Heart left ventricle (tissue), 16 donors: ENCODE results near the gene NCAM1. TPM values are rescaled to one million over a fixed set of nuclear protein-coding genes. Genes with fewer than 3 reads are reported as not detected.
A peak's percentile ranks its signal among the peaks of the same experiment; 100 is the strongest.

Experiments used
- ATAC-seq, 4 donors: fragments of 200-7000 bp; cut with Tn5 transposase; one replicate each; pipeline ENCODE4 v1.9.1; 2020 to 2022; ENCODE audit warnings: moderate library complexity in 4 of 4, mild to moderate bottlenecking in 3 of 4, moderate number of reproducible peaks in 1 of 4
- DNase-seq, 5 donors: peaks; one replicate each; pipeline ENCODE4 v3.0.0-alpha.2; 2020
- H3K27ac ChIP-seq, 12 donors: fragments of 200-600 bp; sonication (generic) in 4 of 12; one replicate each; pipeline versions ENCODE4 v1.5.0 to v1.8.0; 2016 to 2022; ENCODE audit warnings: mild to moderate bottlenecking in 2 of 12
- H3K27me3 ChIP-seq, 9 donors: fragments of 200-600 bp; sonication (generic) in 2 of 9; one replicate each; pipeline versions ENCODE4 v1.5.1 to v1.8.0; 2016 to 2022; ENCODE audit warnings: mild to moderate bottlenecking in 3 of 9
- H3K36me3 ChIP-seq, 9 donors: fragments of 200-600 bp; sonication (generic) in 2 of 9; one replicate each; pipeline versions ENCODE4 v1.5.0 to v1.8.0; 2018 to 2022; ENCODE audit warnings: mild to moderate bottlenecking in 2 of 9
- H3K4me1 ChIP-seq, 12 donors: fragments of 200-600 bp; sonication (generic) in 4 of 12; one replicate each; pipeline versions ENCODE4 v1.5.0 to v1.8.0; 2016 to 2022; ENCODE audit warnings: mild to moderate bottlenecking in 3 of 12
- H3K4me3 ChIP-seq, 12 donors: fragments of 200-600 bp; sonication (generic) in 4 of 12; one replicate each; pipeline versions ENCODE4 v1.5.0 to v1.8.0; 2017 to 2022; ENCODE audit warnings: mild to moderate bottlenecking in 9 of 12, moderate library complexity in 4 of 12
- H3K9me3 ChIP-seq, 12 donors: fragments of 200-600 bp; sonication (generic) in 4 of 12; one replicate each; pipeline versions ENCODE4 v1.5.0 to v1.8.0; 2016 to 2022; ENCODE audit warnings: mild to moderate bottlenecking in 1 of 12
- CTCF ChIP-seq, 12 donors: fragments of 200-600 bp; sonication (generic) in 4 of 12; IDR thresholded peaks; one replicate each; pipeline versions ENCODE4 v1.5.0 to v1.8.0; 2018 to 2022; ENCODE audit warnings: antibody characterized with exemption in 12 of 12, mild to moderate bottlenecking in 5 of 12
- POLR2A ChIP-seq, 2 donors: fragments of 450-650 bp; IDR thresholded peaks; one replicate each; pipeline ENCODE4 v1.6.1; 2017; ENCODE audit warnings: antibody characterized with exemption in 2 of 2, mild to moderate bottlenecking in 2 of 2, moderate library complexity in 2 of 2
- WGBS, 4 donors: extraction: QIAGEN DNeasy Blood & Tissue Kit in 2 of 4; methylation state at CpG; one replicate each; pipeline versions ENCODE4 v1.1.5 to v1.1.7; 2013 to 2018; 5-methylcytosine and 5-hydroxymethylcytosine counted together
- intact Hi-C, 10 donors: fragments of 100-400 bp; cut with DNase I; formaldehyde crosslinking; loops; one replicate each; pipeline versions ENCODE4 v1.11.1 to v1.14.2; 2022
- polyA plus RNA-seq, 2 donors: library from polyadenylated mRNA; stranded (reverse); fragments of 200-250 nt; gene quantifications; one replicate each; pipeline ENCODE4 v1.2.3, GENCODE V29; 2013
- total RNA-seq, 9 donors: library from RNA; depleted of rRNA in 2 of 9; stranded (reverse); fragments of >200 nt in 2 of 9; fragmentation: NEBNext Ultra II Directional in 3 of 9; extraction: Animal tissue kit (Norgen Biotek cat#: 25700) in 3 of 9; gene quantifications; one replicate each; pipeline versions ENCODE4 v1.1.0 to v1.2.4, GENCODE V29; 2016 to 2023
- donor health status: ischemic (EF 13 %, LVEDD 7.1; RV severe dilation, severe dysfunction).
- donor health status: healthy with polysubstance abuse.
- donor health status: DM: no; HTN: yes; CAD: no.
- donor health status: DM: no; HTN: no; CAD: no.
- donor health status: ischemic (EF 25% LVEDD 6.9; RV normal size, moderate dysfunction).
- donor health status: ischemic (EF 25% LVEDD 5.7; RV mildly dilated, moderate dysfunction).
- donor health status: healthy.
- donor health status: DM: yes; HTN: yes; CAD: no.
- donor health status: ischemic (EF 35%, LVEDD 5.7; RV mildly dilated, moderate dysfunction).
- donor health status: nonischemic (EF 11% LVEDD 7.7; RV severe dilation, severe dysfunction).
- donor health status: DM: yes; HTN: yes; CAD: no.
- donor health status: PGD.
- donor health status: ischemic (EF 29% LVEDD 5.4; RV normal size, mild dysfunction).
- donor health status: nonischemic (EF 23%, LVEDD 6.1; RV moderate dilation, normal function).

The NCAM1 gene
- total and polyA plus RNA-seq, 11 donors = 78.0 to 753 (median 389) TPM

- Histone ChIP-seq H3K36me3 (peaks cover 0 to 5% (median 3%) of the 10 kb centered on the region in 9 donors), H3K4me3 (no peak overlapping the region), H3K4me1 (peaks cover 0 to 28% (median 9%) of the 10 kb centered on the region in 12 donors), H3K27me3 (no peaks in the 10 kb centered on the region), H3K9me3 (no peaks in the 10 kb centered on the region), H3K27ac (no peak overlapping the region)
- intact Hi-C loops = loop anchor here in 4 of 10 donors (10.0 kb wide), 3 partner anchors 295 to 465 kb away; partner anchors contain the start of gene NCAM1 (in 3 of the 4)
- TF ChIP-seq POLR2A (IDR thresholded peaks at IDR 0.05) = no peak
- TF ChIP-seq CTCF (IDR thresholded peaks at IDR 0.05) = no peak
- 91 to 96% (median 95%) methylated on average over 9 of the region's 9 CpGs for WGBS, 4 donors
- DNase-seq (no peak), ATAC-seq (no peak)
These were observed 298.8 kb downstream of the NCAM1 start for GRCh38 chr11:113260096-113260425.

- intact Hi-C loops = loop anchor here in 4 of 10 donors (10.0 kb wide), 3 partner anchors 296 to 466 kb away; partner anchors contain the start of gene NCAM1 (in 3 of the 4)
- TF ChIP-seq POLR2A (IDR thresholded peaks at IDR 0.05) (no peak), CTCF (IDR thresholded peaks at IDR 0.05) (no peak)
- H3K27me3 ChIP-seq = no peaks in the 10 kb centered on the region
- ATAC-seq (no peak), DNase-seq (no peak)
- H3K4me3 ChIP-seq = no peak overlapping the region
- H3K36me3 ChIP-seq = peaks cover 0 to 5% (median 3%) of the 10 kb centered on the region in 9 donors
- peaks cover 0 to 28% (median 8%) of the 10 kb centered on the region in 12 donors for H3K4me1 ChIP-seq
- no peak overlapping the region for H3K27ac ChIP-seq
- H3K9me3 ChIP-seq = no peaks in the 10 kb centered on the region
- WGBS, 4 donors = 78 to 96% (median 86%) methylated on average over 1 of the region's 1 CpG
These were observed 299.3 kb downstream of the NCAM1 start for GRCh38 chr11:113260541-113260940.

- peak in 1 of 5 donors; percentile 42 for DNase-seq
- no peaks in the 10 kb centered on the region for H3K27me3 ChIP-seq
- ATAC-seq = peak in 3 of 4 donors; percentile 71 to 79 (median 71)
- H3K36me3 ChIP-seq = peaks cover 0 to 5% (median 3%) of the 10 kb centered on the region in 9 donors
- WGBS, 4 donors = 78 to 86% (median 79%) methylated on average over 10 of the region's 10 CpGs
- H3K4me1 ChIP-seq = peaks cover 0 to 23% (median 4%) of the 10 kb centered on the region in 12 donors
- no peak overlapping the region for H3K4me3 ChIP-seq
- peak overlapping the region in 4 of 12 donors; percentile 1 to 37 (median 20) for H3K27ac ChIP-seq
- TF ChIP-seq CTCF (IDR thresholded peaks at IDR 0.05) = no peak
- TF ChIP-seq POLR2A (IDR thresholded peaks at IDR 0.05) = no peak
- no peaks in the 10 kb centered on the region for H3K9me3 ChIP-seq
- intact Hi-C loops = loop anchor here in 4 of 10 donors (10.0 kb wide), 3 partner anchors 297 to 467 kb away; partner anchors contain the start of gene NCAM1 (in 3 of the 4)
These were observed 300.7 kb downstream of the NCAM1 start for GRCh38 chr11:113261709-113262475.

- no peak overlapping the region for H3K4me3 ChIP-seq
- WGBS, 4 donors = 36 to 44% (median 39%) methylated on average over 2 of the region's 2 CpGs
- DNase-seq (no peak), ATAC-seq (no peak)
- H3K27ac ChIP-seq = peak overlapping the region in 4 of 12 donors; percentile 1 to 37 (median 20)
- H3K4me1 ChIP-seq = peaks cover 0 to 23% (median 3%) of the 10 kb centered on the region in 12 donors
- peaks cover 0 to 5% (median 3%) of the 10 kb centered on the region in 9 donors for H3K36me3 ChIP-seq
- no peaks in the 10 kb centered on the region for H3K27me3 ChIP-seq
- intact Hi-C loops = loop anchor here in 4 of 10 donors (10.0 kb wide), 3 partner anchors 298 to 468 kb away; partner anchors contain the start of gene NCAM1 (in 3 of the 4)
- TF ChIP-seq CTCF (IDR thresholded peaks at IDR 0.05) (no peak), POLR2A (IDR thresholded peaks at IDR 0.05) (no peak)
- H3K9me3 ChIP-seq = no peaks in the 10 kb centered on the region
These were observed 301.4 kb downstream of the NCAM1 start for GRCh38 chr11:113262594-113262993.
